Fibroblast of lung (primary cell): ENCODE results near the gene PLS1.

Experiments
- EZH2 ChIP-seq: IDR thresholded peaks from 2 replicates; pipeline ENCODE4 v1.5.1; 2012; ENCODE audit warnings: low read length, control low read depth, mild to moderate bottlenecking; ENCODE audit errors: missing control alignments
- TF ChIP-seq, protein P1 (sequence below), 2 donors: IDR thresholded peaks in 1 of 2; conservative IDR thresholded peaks in 1 of 2; 1 replicate in 1 of 2; 2 replicates in 1 of 2; pipeline ENCODE4 v1.5.1; 2011 to 2012; ENCODE audit warnings: low read length in 2 of 2, control low read depth in 1 of 2, inconsistent platforms in 1 of 2, low read depth in 1 of 2, mild to moderate bottlenecking in 1 of 2

GRCh38 chr3:142709207-142709606 is 113.0 kb downstream of the PLS1 start:
- TF ChIP-seq, protein P1, sequence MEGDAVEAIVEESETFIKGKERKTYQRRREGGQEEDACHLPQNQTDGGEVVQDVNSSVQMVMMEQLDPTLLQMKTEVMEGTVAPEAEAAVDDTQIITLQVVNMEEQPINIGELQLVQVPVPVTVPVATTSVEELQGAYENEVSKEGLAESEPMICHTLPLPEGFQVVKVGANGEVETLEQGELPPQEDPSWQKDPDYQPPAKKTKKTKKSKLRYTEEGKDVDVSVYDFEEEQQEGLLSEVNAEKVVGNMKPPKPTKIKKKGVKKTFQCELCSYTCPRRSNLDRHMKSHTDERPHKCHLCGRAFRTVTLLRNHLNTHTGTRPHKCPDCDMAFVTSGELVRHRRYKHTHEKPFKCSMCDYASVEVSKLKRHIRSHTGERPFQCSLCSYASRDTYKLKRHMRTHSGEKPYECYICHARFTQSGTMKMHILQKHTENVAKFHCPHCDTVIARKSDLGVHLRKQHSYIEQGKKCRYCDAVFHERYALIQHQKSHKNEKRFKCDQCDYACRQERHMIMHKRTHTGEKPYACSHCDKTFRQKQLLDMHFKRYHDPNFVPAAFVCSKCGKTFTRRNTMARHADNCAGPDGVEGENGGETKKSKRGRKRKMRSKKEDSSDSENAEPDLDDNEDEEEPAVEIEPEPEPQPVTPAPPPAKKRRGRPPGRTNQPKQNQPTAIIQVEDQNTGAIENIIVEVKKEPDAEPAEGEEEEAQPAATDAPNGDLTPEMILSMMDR (conservative IDR thresholded peaks at IDR 0.05 in 1 of 2, IDR thresholded peaks at IDR 0.05 in 1 of 2; ENCODE audit: low read depth in 1 of 2, low read length in 2 of 2) = no peak
- no peak for TF ChIP-seq EZH2
